K562 (cell line): Measurements from ENCODE around the gene SMIM13. TPM values are rescaled to one million over a fixed set of nuclear protein-coding genes. Genes with fewer than 3 reads are reported as not detected.

ENCODE experiments used
- ATAC-seq: fragments of 200-7000 bp; cut with Tn5 transposase; 3 replicates; pipeline ENCODE4 v1.9.1; 2020; ENCODE audit warnings: moderate library complexity
- BruUV-seq: library from RNA; stranded (reverse); fragments of 400-500 nt; replicated peaks from 2 replicates; lab custom pipeline; 2021; lab: Mats Ljungman, UMichigan
- CTCF ChIA-PET: fragments of 300-600 bp; formaldehyde crosslinking; extraction: SDS; loops from one replicate; lab custom pipeline; 2021; ENCODE audit warnings: low intra/inter-chr PET ratio; lab: Yijun Ruan, JAX
- POLR2A ChIA-PET: fragments of 300-600, 350-650 bp; sonication (Branson Sonifier 250); formaldehyde crosslinking; extraction: SDS; loops from one replicate; lab custom pipeline; 2021; ENCODE audit warnings: antibody characterized with exemption, inconsistent platforms; lab: Yijun Ruan, JAX
- DNase-seq, 4 experiments: peaks; one replicate each; pipeline versions ENCODE4 v3.0.0 to v3.0.0-alpha.2; 2011 to 2018; ENCODE audit warnings: low spot score in 3 of 4, mixed read lengths in 3 of 4; ENCODE audit errors: extremely low read depth in 1 of 4
- FAIRE-seq: peaks from 2 replicates; lab custom pipeline; 2011; peaks lifted over from hg19 to GRCh38; lab: Jason Lieb, UNC
- H2AFZ ChIP-seq: 2 replicates; pipeline ENCODE4 v1.6.0; 2011; ENCODE audit warnings: low read depth, low read length, control low read depth, inconsistent platforms
- H3K27ac ChIP-seq: fragments of 200-600 bp; 3 replicates; pipeline ENCODE4 v1.8.0; 2011; ENCODE audit warnings: low read depth, mild to moderate bottlenecking, control low read depth, inconsistent platforms, low read length, moderate library complexity, mixed read lengths; ENCODE audit errors: extremely low read depth
- H3K27me3 ChIP-seq, 2 experiments: fragments of 300-600 bp in 1 of 2; 2 replicates in 1 of 2; 3 replicates in 1 of 2; pipeline versions ENCODE4 v1.6.0 to v1.8.0; 2011; ENCODE audit warnings: inconsistent platforms in 2 of 2, low read length in 2 of 2, mild to moderate bottlenecking in 1 of 2, mixed read lengths in 1 of 2, moderate library complexity in 1 of 2; ENCODE audit not compliant: control insufficient read depth in 2 of 2, insufficient read depth in 2 of 2
- H3K36me3 ChIP-seq: fragments of 300-600 bp; 3 replicates; pipeline ENCODE4 v1.8.0; 2011; ENCODE audit warnings: mild to moderate bottlenecking, low read length, inconsistent platforms; ENCODE audit not compliant: control insufficient read depth, insufficient read depth
- H3K4me1 ChIP-seq, 2 experiments: fragments of 200-600 bp in 1 of 2; replicated peaks in 1 of 2; 2 replicates in 1 of 2; 3 replicates in 1 of 2; pipeline versions ENCODE4 v1.5.1 to v1.8.0; 2011; ENCODE audit warnings: inconsistent platforms in 2 of 2, low read length in 2 of 2, mild to moderate bottlenecking in 1 of 2, mixed read lengths in 1 of 2, moderate library complexity in 1 of 2; ENCODE audit not compliant: control insufficient read depth in 2 of 2, insufficient read depth in 2 of 2
- H3K4me2 ChIP-seq: 2 replicates; pipeline ENCODE4 v1.6.1; 2011; ENCODE audit warnings: low read length, control low read depth, inconsistent platforms, mixed read lengths; ENCODE audit not compliant: insufficient read depth
- H3K4me3 ChIP-seq: fragments of 200-600 bp; sonication (generic), shearing (Covaris generic); 2 replicates; pipeline ENCODE4 v1.5.1; 2016; ENCODE audit warnings: control low read depth, inconsistent platforms
- H3K79me2 ChIP-seq: fragments of 200-600 bp; 3 replicates; pipeline ENCODE4 v1.8.0; 2011; ENCODE audit warnings: low read length, inconsistent platforms; ENCODE audit not compliant: control insufficient read depth, insufficient read depth
- H3K9ac ChIP-seq, 2 experiments: 2 replicates each; pipeline versions ENCODE4 v1.6.0 to v1.6.1; 2011; ENCODE audit warnings: low read depth in 2 of 2, low read length in 2 of 2, control low read depth in 1 of 2, inconsistent platforms in 1 of 2, mild to moderate bottlenecking in 1 of 2, mixed read lengths in 1 of 2; ENCODE audit not compliant: insufficient read depth in 1 of 2
- H3K9me1 ChIP-seq: one replicate; pipeline ENCODE4 v1.6.0; 2011; ENCODE audit warnings: inconsistent platforms, mild to moderate bottlenecking, low read length, moderate library complexity; ENCODE audit not compliant: control insufficient read depth, insufficient read depth
- H3K9me3 ChIP-seq: replicated peaks from 2 replicates; pipeline ENCODE4 v1.5.1; 2011; ENCODE audit warnings: low read depth, low read length, inconsistent platforms; ENCODE audit not compliant: control insufficient read depth, insufficient read depth
- H4K20me1 ChIP-seq: replicated peaks from 2 replicates; pipeline ENCODE4 v1.6.1; 2011; ENCODE audit warnings: low read length, inconsistent platforms, mixed read lengths; ENCODE audit not compliant: control insufficient read depth, insufficient read depth
- CSDE1 ChIP-seq, 2 experiments: fragments of 450-650 bp; IDR thresholded peaks; 2 replicates each; pipeline ENCODE4 v1.6.1; 2016; ENCODE audit warnings: mild to moderate bottlenecking in 1 of 2
- JUND ChIP-seq, 2 experiments: IDR thresholded peaks; 2 replicates in 1 of 2; 3 replicates in 1 of 2; pipeline ENCODE4 v1.6.1; 2011; ENCODE audit warnings: borderline replicate concordance in 2 of 2, low read depth in 2 of 2, low read length in 2 of 2, improper control_type of control experiment in 1 of 2, missing biosample characterization in 1 of 2, missing genetic modification characterization in 1 of 2, missing genetic modification reagents in 1 of 2
- L3MBTL2 ChIP-seq: fragments of 450-650 bp; IDR thresholded peaks from 2 replicates; pipeline ENCODE4 v1.6.1; 2016; ENCODE audit warnings: mild to moderate bottlenecking, moderate library complexity
- NR1H2 ChIP-seq: sonication (generic); formaldehyde crosslinking; IDR thresholded peaks from 2 replicates; pipeline ENCODE4 v1.4.0; 2020; ENCODE audit warnings: mild to moderate bottlenecking, missing genetic modification reagents
- NR2C1 ChIP-seq, 2 experiments: fragments of 450-650 bp; IDR thresholded peaks; 2 replicates each; pipeline ENCODE4 v1.6.1; 2017; ENCODE audit warnings: mild to moderate bottlenecking in 2 of 2, antibody characterized with exemption in 1 of 2, inconsistent platforms in 1 of 2, missing compliant biosample characterization in 1 of 2, missing genetic modification characterization in 1 of 2
- NR2C2 ChIP-seq, 2 experiments: fragments of 200-800 bp in 1 of 2; sonication (Bioruptor generic) in 1 of 2; sonication (generic) in 1 of 2; formaldehyde crosslinking in 1 of 2; IDR thresholded peaks; 2 replicates each; pipeline versions ENCODE4 v1.6.1 to v1.8.0; 2016 to 2022; ENCODE audit warnings: mild to moderate bottlenecking in 1 of 2, missing compliant biosample characterization in 1 of 2, missing genetic modification characterization in 1 of 2, missing genetic modification reagents in 1 of 2
- ZNF785 ChIP-seq: fragments of 250-450 bp; sonication (Bioruptor Pico); IDR thresholded peaks from 2 replicates; pipeline ENCODE4 v1.4.0; 2020; ENCODE audit warnings: mild to moderate bottlenecking
- WGBS: fragments of 100-300 bp; shearing (Covaris generic); methylation state at CpG from one replicate; pipeline ENCODE4 v1.1.6; 2016; ENCODE audit warnings: low coverage, mixed read lengths; ENCODE audit not compliant: insufficient coverage; ENCODE audit errors: missing lambda C conversion rate; 5-methylcytosine and 5-hydroxymethylcytosine counted together
- in situ Hi-C: fragments of 300-500 bp; cut with MboI; formaldehyde crosslinking; loops from 4 replicates; pipeline ENCODE4 v1.15.0; 2018; ENCODE audit warnings: inconsistent platforms, mixed read lengths
- intact Hi-C: fragments of 100-400 bp; cut with micrococcal nuclease; formaldehyde crosslinking; loops from 2 replicates; pipeline ENCODE4 v1.14.2; 2022
- polyA plus RNA-seq, 8 experiments: library from polyadenylated mRNA; depleted of rRNA in 4 of 8; stranded (reverse) in 5 of 8; unstranded in 3 of 8; fragments of >200 nt; fragmentation: Nextera tagmentation in 2 of 8; fragmentation: Illumina TruSeq in 1 of 8; extraction: Ambion mirVana in 2 of 8; extraction: Trizol in 1 of 8; gene quantifications; 2 replicates each; pipeline versions ENCODE4 v1.2.1 to v1.2.3, GENCODE V29; 2011 to 2014; ENCODE audit warnings: inconsistent platforms in 1 of 8, missing spikeins in 1 of 8
- total RNA-seq, 7 experiments: library from RNA; depleted of rRNA in 6 of 7; stranded (reverse); fragments of >200 nt in 6 of 7; fragmentation: Illumina TruSeq in 2 of 7; extraction: Trizol in 2 of 7; gene quantifications; 2 replicates each; pipeline versions ENCODE4 v1.2.1 to v1.2.3, GENCODE V29; 2011 to 2021; ENCODE audit warnings: low replicate concordance in 1 of 7
- TF ChIP-seq, protein P1 (sequence below): fragments of 200-800 bp; sonication (Bioruptor generic); IDR thresholded peaks from 2 replicates; pipeline ENCODE4 v1.6.1; 2017; ENCODE audit warnings: missing genetic modification characterization, missing compliant biosample characterization
- TF ChIP-seq, protein P2 (sequence below): fragments of 450-650 bp; IDR thresholded peaks from 2 replicates; pipeline ENCODE4 v1.6.1; 2018; ENCODE audit not compliant: partially characterized antibody

The SMIM13 gene
- total and polyA plus RNA-seq, 9 of the 15 experiments (the other 6 are each of a cell fraction or from before 2014, with no cell fraction given) = 5.5 to 24.8 (median 11.7) TPM

DNA sequence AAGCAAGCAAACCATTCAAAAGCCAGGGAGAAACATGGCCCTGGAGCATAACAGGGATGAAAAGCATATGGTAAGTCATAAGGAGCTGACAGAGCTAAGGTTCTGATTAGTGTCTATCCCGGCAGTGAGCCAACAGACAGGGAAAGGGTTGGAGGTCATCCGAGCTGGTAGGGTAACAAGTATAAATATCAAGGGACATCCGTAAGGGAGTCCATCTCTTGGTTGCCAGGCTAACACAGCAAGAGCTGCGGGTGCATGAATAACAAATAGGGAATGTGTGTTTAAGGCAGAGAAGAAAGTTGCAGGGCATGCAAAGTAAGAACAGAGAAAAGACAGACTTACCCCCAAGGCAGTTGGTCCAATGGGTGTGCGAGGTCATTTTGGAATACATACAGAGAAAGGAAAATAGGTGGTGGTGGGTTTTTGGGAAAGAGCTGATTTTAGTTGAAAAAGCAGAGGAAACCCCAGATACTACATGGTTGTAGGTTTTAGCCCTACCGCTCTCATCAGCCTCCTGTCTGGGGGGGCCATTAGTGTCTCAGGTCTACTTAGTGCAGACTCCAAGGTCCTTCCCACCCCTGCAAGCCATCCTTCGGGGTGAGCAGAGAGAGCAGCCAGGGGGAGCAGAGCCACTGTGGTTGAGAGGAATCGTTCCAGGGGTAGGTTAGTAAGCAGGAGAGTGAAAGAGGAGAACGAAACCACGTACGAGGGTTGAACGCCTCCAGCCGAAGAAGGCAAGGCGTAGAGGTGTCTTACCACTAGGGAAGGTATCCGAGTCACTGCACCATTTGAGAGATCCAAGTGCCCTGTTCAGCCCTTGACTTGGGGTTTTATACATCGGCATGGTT lies 17.5 kb downstream of the SMIM13 start, which contains the start of gene ERVFRD-1:
TSS of gene ERVFRD-1 (minus strand) at position 805 of the 848 bp plus-strand sequence. CDS start 6,415 bp downstream, outside the sequence.
- no peaks in the 10 kb centered on the region for H3K9me3 ChIP-seq
- DNase-seq (peak in 1 of 4 experiments; percentile 28), FAIRE-seq (no peak)

More for the DNA sequence above, 17.5 kb downstream of the SMIM13 start, which contains the start of gene ERVFRD-1:
- peak within 1 kb of the TSS; percentile 9 for H3K4me3 ChIP-seq
- POLR2A ChIA-PET = interaction anchor here (0.6 to 1.2 kb wide), 4 partner anchors 11 to 496 kb away, joined by 3 to 5 read pairs (median 4); partner anchors contain the start of gene SMIM13
- peak; percentile 73 for ATAC-seq
- in situ Hi-C loops = no loop called here
- peak within 1 kb of the TSS; percentile 32; the same call in 2 of the 3 replicates for H3K27ac ChIP-seq
- peaks cover 12 to 21% of the 10 kb centered on the region in 2 experiments for H3K4me1 ChIP-seq
- H3K36me3 ChIP-seq = no peaks in the 10 kb centered on the region
- H3K27me3 ChIP-seq = no peaks in the 10 kb centered on the region
- H3K9ac ChIP-seq = peak within 1 kb of the TSS; percentile 12 to 72; a peak in 3 of 4 replicates
- CTCF ChIA-PET = no interaction called here
- H4K20me1 ChIP-seq = peaks cover 14% of the 10 kb centered on the region; the same call in 1 of the 2 replicates
- intact Hi-C loops = no loop called here
- peak within 1 kb of the TSS; percentile 75 for H3K4me2 ChIP-seq
- 41% methylated on average over 16 of the region's 16 CpGs for WGBS
- no TSS peak for BruUV-seq
- peaks cover 5% of the 10 kb centered on the region for H3K9me1 ChIP-seq
- 0 out of 2 replicates have a peak, but pooled peaks have one; percentile 52 for TF ChIP-seq L3MBTL2
- TF ChIP-seq, protein P1, sequence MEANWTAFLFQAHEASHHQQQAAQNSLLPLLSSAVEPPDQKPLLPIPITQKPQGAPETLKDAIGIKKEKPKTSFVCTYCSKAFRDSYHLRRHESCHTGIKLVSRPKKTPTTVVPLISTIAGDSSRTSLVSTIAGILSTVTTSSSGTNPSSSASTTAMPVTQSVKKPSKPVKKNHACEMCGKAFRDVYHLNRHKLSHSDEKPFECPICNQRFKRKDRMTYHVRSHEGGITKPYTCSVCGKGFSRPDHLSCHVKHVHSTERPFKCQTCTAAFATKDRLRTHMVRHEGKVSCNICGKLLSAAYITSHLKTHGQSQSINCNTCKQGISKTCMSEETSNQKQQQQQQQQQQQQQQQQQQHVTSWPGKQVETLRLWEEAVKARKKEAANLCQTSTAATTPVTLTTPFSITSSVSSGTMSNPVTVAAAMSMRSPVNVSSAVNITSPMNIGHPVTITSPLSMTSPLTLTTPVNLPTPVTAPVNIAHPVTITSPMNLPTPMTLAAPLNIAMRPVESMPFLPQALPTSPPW = peak; percentile 30; the same call in 1 of the 2 replicates
- TF ChIP-seq NR2C1 (IDR thresholded peaks at IDR 0.05) = peak; percentile 21; the same call in 1 of the 2 replicates
- TF ChIP-seq NR2C1 (tag; IDR thresholded peaks at IDR 0.05) = 0 out of 2 replicates have a peak, but pooled peaks have one; percentile 28
- no peak for TF ChIP-seq ZNF785 (CRISPR knock-in tag)
- TF ChIP-seq NR1H2 (CRISPR knock-in tag) = no peak
- TF ChIP-seq, protein P2, sequence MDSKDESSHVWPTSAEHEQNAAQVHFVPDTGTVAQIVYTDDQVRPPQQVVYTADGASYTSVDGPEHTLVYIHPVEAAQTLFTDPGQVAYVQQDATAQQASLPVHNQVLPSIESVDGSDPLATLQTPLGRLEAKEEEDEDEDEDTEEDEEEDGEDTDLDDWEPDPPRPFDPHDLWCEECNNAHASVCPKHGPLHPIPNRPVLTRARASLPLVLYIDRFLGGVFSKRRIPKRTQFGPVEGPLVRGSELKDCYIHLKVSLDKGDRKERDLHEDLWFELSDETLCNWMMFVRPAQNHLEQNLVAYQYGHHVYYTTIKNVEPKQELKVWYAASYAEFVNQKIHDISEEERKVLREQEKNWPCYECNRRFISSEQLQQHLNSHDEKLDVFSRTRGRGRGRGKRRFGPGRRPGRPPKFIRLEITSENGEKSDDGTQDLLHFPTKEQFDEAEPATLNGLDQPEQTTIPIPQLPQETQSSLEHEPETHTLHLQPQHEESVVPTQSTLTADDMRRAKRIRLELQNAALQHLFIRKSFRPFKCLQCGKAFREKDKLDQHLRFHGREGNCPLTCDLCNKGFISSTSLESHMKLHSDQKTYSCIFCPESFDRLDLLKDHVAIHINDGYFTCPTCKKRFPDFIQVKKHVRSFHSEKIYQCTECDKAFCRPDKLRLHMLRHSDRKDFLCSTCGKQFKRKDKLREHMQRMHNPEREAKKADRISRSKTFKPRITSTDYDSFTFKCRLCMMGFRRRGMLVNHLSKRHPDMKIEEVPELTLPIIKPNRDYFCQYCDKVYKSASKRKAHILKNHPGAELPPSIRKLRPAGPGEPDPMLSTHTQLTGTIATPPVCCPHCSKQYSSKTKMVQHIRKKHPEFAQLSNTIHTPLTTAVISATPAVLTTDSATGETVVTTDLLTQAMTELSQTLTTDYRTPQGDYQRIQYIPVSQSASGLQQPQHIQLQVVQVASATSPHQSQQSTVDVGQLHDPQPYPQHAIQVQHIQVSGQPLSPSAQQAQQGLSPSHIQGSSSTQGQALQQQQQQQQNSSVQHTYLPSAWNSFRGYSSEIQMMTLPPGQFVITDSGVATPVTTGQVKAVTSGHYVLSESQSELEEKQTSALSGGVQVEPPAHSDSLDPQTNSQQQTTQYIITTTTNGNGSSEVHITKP = peak; percentile 7
- TF ChIP-seq NR2C2 (CRISPR knock-in tag; IDR thresholded peaks at IDR 0.05) = no peak
- peak; percentile 68; the same call in 1 of the 2 replicates for TF ChIP-seq NR2C2 (tag; IDR thresholded peaks at IDR 0.05)
- TF ChIP-seq JUND (IDR thresholded peaks at IDR 0.05; ENCODE audit: borderline replicate concordance, low read depth, low read length) = no peak
- TF ChIP-seq JUND (tag; IDR thresholded peaks at IDR 0.05; ENCODE audit: borderline replicate concordance, low read depth, low read length) = 0 out of 3 replicates have a peak, but pooled peaks have one; percentile 18
- TF ChIP-seq CSDE1 (IDR thresholded peaks at IDR 0.05) = no peak
- peak within 1 kb of the TSS; percentile 28; the same call in 1 of the 2 replicates for H2AFZ ChIP-seq
- H3K79me2 ChIP-seq = peaks cover 45% of the 10 kb centered on the region
